ENCODE data around the gene KIF2C. TPM values are rescaled to one million over a fixed set of nuclear protein-coding genes. Genes with fewer than 3 reads are reported as not detected.
"Not testable (repeated sequence)": the region's sequence is repeated elsewhere in the genome, so short reads cannot be mapped to it uniquely, and the experiment has no call there.

KIF2C gene
- total RNA-seq, 2 donors from 2014 or later, result 42.0 to 72.7 TPM

DNA sequence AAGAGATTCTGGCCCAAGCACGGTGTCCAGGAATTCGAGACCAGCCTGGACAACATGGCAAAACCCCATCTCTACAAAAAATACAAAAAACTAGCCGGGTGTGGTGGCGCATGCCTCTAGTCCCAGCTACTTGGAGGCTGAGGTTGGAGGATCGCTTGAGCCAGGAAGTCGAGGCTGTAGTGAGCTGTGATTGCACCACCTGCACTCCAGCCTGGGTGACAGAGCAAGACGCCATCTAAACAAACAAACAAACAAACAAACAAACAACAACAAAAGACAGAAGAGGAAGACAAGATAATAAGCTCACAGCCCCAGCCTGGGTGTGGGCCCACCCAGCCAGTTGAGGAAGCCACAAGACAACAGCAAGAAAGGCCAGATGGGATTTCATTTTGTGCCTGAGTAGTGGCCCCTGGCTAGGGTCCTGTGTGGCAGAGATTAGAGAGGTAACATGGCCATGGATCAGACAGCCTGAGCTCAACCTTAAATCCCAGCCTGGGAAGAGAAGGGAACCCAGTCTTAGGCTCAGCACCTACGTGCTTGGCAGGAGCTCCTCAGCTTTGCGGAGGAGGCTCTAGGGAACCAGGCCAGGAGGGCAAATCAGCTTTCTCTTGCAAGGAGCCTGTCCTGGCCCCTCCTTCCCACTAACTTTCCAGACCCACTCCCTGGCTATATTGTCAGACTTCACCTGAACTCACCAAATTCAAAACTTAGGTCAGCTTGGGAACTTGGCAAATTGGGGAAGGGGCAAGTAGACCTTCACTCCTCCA is 53.3 kb downstream of the KIF2C start:
- no peak overlapping the region for H3K9ac ChIP-seq (ENCODE audit: extremely low read depth, low read length, poor library complexity, severe bottlenecking)
- H3K4me1 ChIP-seq (ENCODE audit: control insufficient read depth, insufficient read depth, low read length), result peaks cover 5% of the 10 kb centered on the region
- H3K9me3 Mint-ChIP-seq, result no peaks in the 10 kb centered on the region
- H3K27me3 ChIP-seq (ENCODE audit: control insufficient read depth, insufficient read depth, low read length, poor library complexity, severe bottlenecking), result no peaks in the 10 kb centered on the region
- no peaks in the 10 kb centered on the region for H3K36me3 ChIP-seq (ENCODE audit: control insufficient read depth, insufficient read depth, low read length)
- no peak overlapping the region for H3K4me3 Mint-ChIP-seq
- peaks cover 15% of the 10 kb centered on the region for H3K4me1 Mint-ChIP-seq
- no peak overlapping the region for H3K4me3 ChIP-seq (ENCODE audit: low read length)
- H3K27me3 Mint-ChIP-seq (ENCODE audit: insufficient read depth), result no peaks in the 10 kb centered on the region
- H3K27ac Mint-ChIP-seq, result peak overlapping the region; percentile 83
- DNase-seq, result peak; percentile 60
- TF ChIP-seq, protein P1, sequence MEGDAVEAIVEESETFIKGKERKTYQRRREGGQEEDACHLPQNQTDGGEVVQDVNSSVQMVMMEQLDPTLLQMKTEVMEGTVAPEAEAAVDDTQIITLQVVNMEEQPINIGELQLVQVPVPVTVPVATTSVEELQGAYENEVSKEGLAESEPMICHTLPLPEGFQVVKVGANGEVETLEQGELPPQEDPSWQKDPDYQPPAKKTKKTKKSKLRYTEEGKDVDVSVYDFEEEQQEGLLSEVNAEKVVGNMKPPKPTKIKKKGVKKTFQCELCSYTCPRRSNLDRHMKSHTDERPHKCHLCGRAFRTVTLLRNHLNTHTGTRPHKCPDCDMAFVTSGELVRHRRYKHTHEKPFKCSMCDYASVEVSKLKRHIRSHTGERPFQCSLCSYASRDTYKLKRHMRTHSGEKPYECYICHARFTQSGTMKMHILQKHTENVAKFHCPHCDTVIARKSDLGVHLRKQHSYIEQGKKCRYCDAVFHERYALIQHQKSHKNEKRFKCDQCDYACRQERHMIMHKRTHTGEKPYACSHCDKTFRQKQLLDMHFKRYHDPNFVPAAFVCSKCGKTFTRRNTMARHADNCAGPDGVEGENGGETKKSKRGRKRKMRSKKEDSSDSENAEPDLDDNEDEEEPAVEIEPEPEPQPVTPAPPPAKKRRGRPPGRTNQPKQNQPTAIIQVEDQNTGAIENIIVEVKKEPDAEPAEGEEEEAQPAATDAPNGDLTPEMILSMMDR (conservative IDR thresholded peaks at IDR 0.05), result no peak
- H3K9me3 ChIP-seq (ENCODE audit: control insufficient read depth, low read length), result no peaks in the 10 kb centered on the region
- WGBS, 2 experiments (ENCODE audit: insufficient coverage in 1 of 2, insufficient read length in 1 of 2), result 90 to 95% methylated on average over 2 to 9 of the region's 9 CpGs
- no peaks in the 10 kb centered on the region for H3K36me3 Mint-ChIP-seq (ENCODE audit: low read depth)
- H3K27ac ChIP-seq (ENCODE audit: low read depth, low read length), result no peak overlapping the region

DNA sequence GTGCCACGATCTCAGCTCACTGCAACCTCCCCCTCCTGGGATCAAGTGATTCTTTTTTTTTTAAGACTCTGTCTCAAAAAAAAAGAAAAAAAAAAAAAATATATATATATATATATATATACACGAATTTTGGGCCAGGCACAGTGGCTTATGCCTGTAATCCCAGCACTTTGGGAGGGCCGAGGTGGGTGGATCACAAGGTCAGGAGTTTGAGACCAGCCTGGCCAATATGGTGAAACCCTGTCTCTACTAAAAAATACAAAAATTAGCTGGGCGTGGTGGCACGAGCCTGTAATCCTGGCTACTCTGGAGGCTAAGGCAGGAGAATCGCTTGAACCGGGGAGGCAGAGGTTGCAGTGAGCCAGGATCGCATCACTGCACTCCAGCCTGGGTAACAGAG is 58.2 kb downstream of the KIF2C start:
- 89 to 100% methylated on average over 5 to 7 of the region's 8 CpGs for WGBS, 2 experiments (ENCODE audit: insufficient coverage in 1 of 2, insufficient read length in 1 of 2)
- H3K9ac ChIP-seq (ENCODE audit: extremely low read depth, low read length, poor library complexity, severe bottlenecking); H3K36me3 ChIP-seq (ENCODE audit: control insufficient read depth, insufficient read depth, low read length); H3K27me3 Mint-ChIP-seq (ENCODE audit: insufficient read depth); H3K27ac Mint-ChIP-seq; H3K4me3 Mint-ChIP-seq; H3K9me3 ChIP-seq (ENCODE audit: control insufficient read depth, low read length); H3K27ac ChIP-seq (ENCODE audit: low read depth, low read length); H3K36me3 Mint-ChIP-seq (ENCODE audit: low read depth); H3K27me3 ChIP-seq (ENCODE audit: control insufficient read depth, insufficient read depth, low read length, poor library complexity, severe bottlenecking); DNase-seq; H3K4me3 ChIP-seq (ENCODE audit: low read length); H3K4me1 ChIP-seq (ENCODE audit: control insufficient read depth, insufficient read depth, low read length); H3K9me3 Mint-ChIP-seq: not testable (repeated sequence)
- H3K4me1 Mint-ChIP-seq, result peaks cover 28% of the 10 kb centered on the region

DNA sequence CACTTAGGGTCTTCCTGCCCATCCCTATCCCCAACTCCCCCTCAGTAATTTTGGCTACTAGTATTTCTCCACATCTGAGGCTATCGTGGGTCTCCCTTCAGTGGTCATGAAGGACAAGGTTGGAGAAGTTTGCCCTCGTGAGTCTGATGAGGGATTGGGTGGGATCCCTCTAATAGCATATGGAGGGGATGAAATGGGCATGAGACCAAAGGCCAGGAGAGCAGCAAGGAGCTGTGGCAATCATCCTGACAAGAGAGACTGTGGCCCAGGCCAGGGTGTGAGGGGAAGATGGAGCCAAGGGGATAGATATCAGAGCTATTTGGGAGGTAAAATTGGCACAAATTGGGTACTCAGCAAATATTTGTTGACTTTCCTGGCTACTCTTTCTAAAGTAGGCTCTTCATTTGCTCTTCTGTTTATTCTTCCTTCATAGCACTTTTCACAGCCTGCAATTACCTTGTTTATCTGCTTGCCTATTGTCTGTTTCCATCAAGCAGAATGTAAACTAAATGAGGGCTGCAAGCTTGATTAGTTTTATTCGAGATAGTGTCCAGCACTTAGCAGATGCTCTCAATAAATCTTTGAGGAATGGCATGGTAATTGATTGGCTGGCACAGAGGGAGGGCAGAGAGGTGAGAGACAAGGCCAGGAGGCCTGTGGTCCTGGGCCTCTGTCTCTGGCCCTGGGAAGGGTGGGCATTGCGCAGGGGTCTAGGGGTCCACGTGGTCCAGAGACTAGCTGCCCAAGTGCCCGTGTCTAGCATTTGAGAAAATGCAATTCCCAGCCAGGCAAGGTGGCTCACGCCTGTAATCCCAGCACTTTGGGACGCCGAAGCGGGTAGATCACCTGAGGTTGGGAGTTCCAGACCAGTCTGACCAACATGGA is 59.1 kb downstream of the KIF2C start:
- H3K9ac ChIP-seq (ENCODE audit: extremely low read depth, low read length, poor library complexity, severe bottlenecking), result no peak overlapping the region
- H3K9me3 ChIP-seq (ENCODE audit: control insufficient read depth, low read length), result no peaks in the 10 kb centered on the region
- Mint-ChIP-seq H3K4me1 (peaks cover 21% of the 10 kb centered on the region), H3K27me3 (ENCODE audit: insufficient read depth) (peaks cover 2% of the 10 kb centered on the region), H3K4me3 (no peak overlapping the region), H3K27ac (peak overlapping the region; percentile 99), H3K36me3 (ENCODE audit: low read depth) (peaks cover under 1% of the 10 kb centered on the region), H3K9me3 (no peaks in the 10 kb centered on the region)
- no peak overlapping the region for H3K27ac ChIP-seq (ENCODE audit: low read depth, low read length)
- no peak overlapping the region for H3K4me3 ChIP-seq (ENCODE audit: low read length)
- WGBS, 2 experiments (ENCODE audit: insufficient coverage in 1 of 2, insufficient read length in 1 of 2), result 94 to 97% methylated on average over 6 to 10 of the region's 10 CpGs
- DNase-seq, result no peak
- H3K27me3 ChIP-seq (ENCODE audit: control insufficient read depth, insufficient read depth, low read length, poor library complexity, severe bottlenecking), result no peaks in the 10 kb centered on the region
- H3K4me1 ChIP-seq (ENCODE audit: control insufficient read depth, insufficient read depth, low read length), result peaks cover 5% of the 10 kb centered on the region
- TF ChIP-seq, protein P1 (conservative IDR thresholded peaks at IDR 0.05), result no peak
- peaks cover 9% of the 10 kb centered on the region for H3K36me3 ChIP-seq (ENCODE audit: control insufficient read depth, insufficient read depth, low read length)

All from endodermal cell (in vitro differentiated cells).